Breast epithelium (tissue), 3 donors: Measurements from ENCODE around the gene ARHGAP18.

ENCODE experiments used
- CTCF ChIP-seq, 3 donors: fragments of 450-650 bp; IDR thresholded peaks; one replicate each; pipeline ENCODE4 v1.5.1; 2016 to 2017; ENCODE audit warnings: antibody characterized with exemption in 3 of 3, mild to moderate bottlenecking in 3 of 3, moderate library complexity in 3 of 3
- POLR2A ChIP-seq: fragments of 450-650 bp; IDR thresholded peaks from one replicate; pipeline ENCODE4 v1.6.1; 2016; ENCODE audit warnings: antibody characterized with exemption, mild to moderate bottlenecking, moderate library complexity
- POLR2AphosphoS5 ChIP-seq, 3 donors: sonication (generic); formaldehyde crosslinking; IDR thresholded peaks; one replicate each; pipeline ENCODE4 v1.6.1; 2017; ENCODE audit warnings: antibody characterized with exemption in 3 of 3

GRCh38 chr6:129697788-129698187 lies 12.2 kb downstream of the ARHGAP18 start:
- TF ChIP-seq POLR2A (no peak), CTCF (IDR thresholded peaks at IDR 0.05) (no peak), POLR2AphosphoS5 (IDR thresholded peaks at IDR 0.05) (no peak)
